Mucosa of descending colon (tissue), 3 donors: Measurements from ENCODE around the gene SGSM2. TPM values are rescaled to one million over a fixed set of nuclear protein-coding genes. Genes with fewer than 3 reads are reported as not detected.

Experiments used
- ATAC-seq: fragments of 200-7000 bp; cut with Tn5 transposase; one replicate; pipeline ENCODE4 v1.9.1; 2020; ENCODE audit warnings: mild to moderate bottlenecking, moderate library complexity
- DNase-seq, 3 donors: peaks; one replicate each; pipeline ENCODE4 v3.0.0-alpha.2; 2020
- H3K36me3 ChIP-seq: fragments of 200-600 bp; one replicate; pipeline ENCODE4 v1.8.0; 2021; ENCODE audit warnings: low read depth, mild to moderate bottlenecking
- H3K4me1 ChIP-seq: fragments of 200-600 bp; one replicate; pipeline ENCODE4 v1.8.0; 2021; ENCODE audit warnings: low read depth, mild to moderate bottlenecking
- H3K4me3 ChIP-seq: fragments of 200-600 bp; one replicate; pipeline ENCODE4 v1.8.0; 2021; ENCODE audit warnings: mild to moderate bottlenecking
- H3K9me3 ChIP-seq: fragments of 200-600 bp; one replicate; pipeline ENCODE4 v1.8.0; 2021; ENCODE audit warnings: mild to moderate bottlenecking
- CTCF ChIP-seq: fragments of 200-600 bp; IDR thresholded peaks from one replicate; pipeline ENCODE4 v1.8.0; 2022; ENCODE audit warnings: antibody characterized with exemption, mild to moderate bottlenecking
- intact Hi-C, 2 donors: fragments of 100-400 bp; cut with DNase I in 1 of 2; cut with micrococcal nuclease in 1 of 2; formaldehyde crosslinking; loops; one replicate each; pipeline versions ENCODE4 v1.11.0 to v1.11.1; 2022; cut with DNase I, micrococcal nuclease
- total RNA-seq, 3 donors: library from RNA; stranded (reverse); fragmentation: NEBNext Ultra II Directional in 2 of 3; extraction: Animal tissue kit (Norgen Biotek cat#: 25700) in 2 of 3; gene quantifications; one replicate each; pipeline versions ENCODE4 v1.2.1 to v1.2.4, GENCODE V29; 2021 to 2023
- donor health status: DM: no; HTN: no; CAD: no; lungs with moderate emphysema.
- donor health status: DM: no; HTN: no; CAD: no.
- donor health status: DM: no; HTN: yes; CAD: no.

SGSM2 gene
- total RNA-seq, 3 donors from 2014 or later: 29.1 to 57.9 (median 30.2) TPM

DNA sequence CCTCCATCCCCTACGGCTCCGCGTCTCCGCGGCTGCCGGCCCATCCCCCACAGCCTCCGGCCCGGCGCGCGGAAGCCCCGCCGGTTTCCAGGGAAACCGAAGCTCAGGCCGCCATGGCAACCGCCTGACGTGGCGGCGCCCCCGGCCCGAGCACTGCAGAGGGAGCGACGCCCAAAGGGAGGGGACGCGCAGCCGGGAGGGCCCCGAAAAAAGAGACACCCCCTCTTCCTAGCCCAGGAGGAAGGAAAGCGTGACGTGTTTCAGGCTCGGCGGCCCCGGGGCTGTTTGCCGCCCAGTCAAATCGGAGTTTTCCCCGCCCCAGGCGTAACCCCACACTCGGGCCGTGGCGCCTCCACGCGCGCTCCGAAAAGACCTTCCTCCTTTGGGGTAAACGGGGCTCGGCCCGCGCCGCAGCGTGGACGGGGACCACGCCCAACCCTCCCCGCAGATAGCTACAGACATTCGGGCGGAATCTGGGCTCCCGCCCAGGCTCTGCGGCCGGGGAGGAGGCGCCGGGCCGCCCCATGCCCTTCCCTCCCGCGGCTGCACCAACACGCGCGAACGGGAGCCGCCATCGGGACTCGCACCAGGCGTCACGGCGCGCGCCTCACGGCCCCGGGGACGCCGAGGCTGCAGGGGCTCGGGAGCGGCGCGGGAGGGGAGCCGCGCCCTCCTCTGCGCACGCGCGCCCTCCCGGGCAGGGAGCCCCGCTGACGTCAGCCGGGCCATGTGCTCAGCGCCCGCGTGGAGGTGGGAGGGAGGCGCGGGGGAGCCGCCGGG, 56.1 kb downstream of the SGSM2 start:
- ATAC-seq (peak; percentile 69), DNase-seq (peak; percentile 91 to 95 (median 94))
- Histone ChIP-seq H3K4me3 (peak overlapping the region; percentile 35), H3K9me3 (no peaks in the 10 kb centered on the region), H3K4me1 (peaks cover 49% of the 10 kb centered on the region), H3K36me3 (no peaks in the 10 kb centered on the region)
- intact Hi-C loops: no loop called here
- no peak for TF ChIP-seq CTCF

GRCh38 chr17:2393954-2394749, 56.9 kb downstream of the SGSM2 start:
- intact Hi-C loops: no loop called here
- peak in 2 of 3 donors; percentile 59 to 77 for DNase-seq
- Histone ChIP-seq H3K4me1 (peaks cover 54% of the 10 kb centered on the region), H3K4me3 (no peak overlapping the region), H3K36me3 (no peaks in the 10 kb centered on the region), H3K9me3 (no peaks in the 10 kb centered on the region)
- no peak for ATAC-seq
- TF ChIP-seq CTCF: no peak

GRCh38 chr17:2394775-2395201, 57.5 kb downstream of the SGSM2 start:
- ATAC-seq (no peak), DNase-seq (peak in 1 of 3 donors; percentile 55)
- intact Hi-C loops: no loop called here
- Histone ChIP-seq H3K4me1 (peaks cover 54% of the 10 kb centered on the region), H3K9me3 (no peaks in the 10 kb centered on the region), H3K4me3 (no peak overlapping the region), H3K36me3 (no peaks in the 10 kb centered on the region)
- no peak for TF ChIP-seq CTCF

DNA sequence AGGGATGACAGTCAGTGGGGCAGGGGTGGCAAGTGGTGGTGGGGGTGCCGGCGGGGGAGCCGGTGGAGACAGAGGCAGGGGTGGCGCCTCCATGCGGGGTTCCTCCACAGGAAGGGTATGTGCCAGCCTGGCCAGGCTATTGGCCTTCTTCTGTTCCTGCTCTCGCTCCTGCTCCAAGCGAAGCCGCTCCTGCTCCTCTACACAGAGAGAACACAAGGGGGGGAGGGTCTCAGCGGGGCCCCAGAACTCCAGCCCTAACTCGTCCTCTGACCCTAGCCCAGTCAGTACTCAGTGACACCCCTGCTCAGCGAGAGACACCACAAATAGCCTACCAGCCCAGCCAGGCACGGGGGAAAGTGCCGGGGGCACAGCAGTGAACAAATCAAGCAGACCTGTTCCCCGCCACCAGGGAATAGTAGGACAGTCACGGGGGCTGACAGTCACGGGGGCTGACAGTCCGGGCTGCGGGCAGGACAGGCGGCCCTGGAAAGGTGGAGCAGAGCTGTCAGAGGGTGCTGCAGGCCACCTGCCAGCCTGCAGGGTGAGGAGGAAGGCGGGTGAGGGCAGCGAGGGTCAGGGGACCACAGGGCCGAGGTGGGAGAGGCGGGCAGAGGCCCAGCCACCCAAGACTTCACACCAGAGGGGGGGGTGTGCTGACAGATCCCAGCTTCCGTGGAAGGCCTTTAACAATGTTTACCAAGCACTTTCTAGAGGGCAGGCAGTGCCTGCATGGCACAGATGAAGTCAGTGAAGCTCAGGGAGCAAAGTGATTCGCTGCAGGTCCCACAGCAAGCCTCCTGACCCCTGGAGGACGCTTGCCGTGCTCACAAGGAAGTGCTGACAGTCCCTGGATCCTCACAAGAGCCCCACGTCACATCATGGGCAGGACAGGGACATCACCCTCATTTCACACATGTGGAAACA, 58.2 kb downstream of the SGSM2 start:
- H3K36me3 ChIP-seq: no peaks in the 10 kb centered on the region
- H3K9me3 ChIP-seq: no peaks in the 10 kb centered on the region
- intact Hi-C loops: no loop called here
- no peak for TF ChIP-seq CTCF
- peak; percentile 1 for ATAC-seq
- no peak overlapping the region for H3K4me3 ChIP-seq
- peaks cover 54% of the 10 kb centered on the region for H3K4me1 ChIP-seq
- peak; percentile 63 to 77 (median 64) for DNase-seq

DNA sequence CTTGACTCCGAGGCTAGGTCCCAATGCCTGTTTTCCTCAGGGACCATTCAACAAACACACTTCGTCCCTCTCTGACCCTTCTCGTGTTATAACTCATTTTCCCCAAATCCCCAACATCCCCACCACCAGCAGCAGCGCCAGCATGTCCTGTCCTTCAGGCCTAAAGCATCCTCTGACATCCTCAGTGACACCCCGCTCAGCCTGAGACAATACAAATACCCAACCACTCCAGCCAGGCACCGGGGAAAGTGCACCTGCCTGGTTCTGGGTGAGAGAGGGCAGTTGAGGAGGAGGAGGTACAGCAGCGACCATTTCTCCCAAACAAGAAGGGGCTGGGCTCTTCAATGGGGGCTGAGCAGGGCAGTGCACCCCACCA, 58.9 kb downstream of the SGSM2 start:
- no peaks in the 10 kb centered on the region for H3K9me3 ChIP-seq
- TF ChIP-seq CTCF: no peak
- ATAC-seq: no peak
- peak in 1 of 3 donors; percentile 50 for DNase-seq
- intact Hi-C loops: no loop called here
- H3K36me3 ChIP-seq: peaks cover 2% of the 10 kb centered on the region
- peaks cover 54% of the 10 kb centered on the region for H3K4me1 ChIP-seq
- no peak overlapping the region for H3K4me3 ChIP-seq
